DOHH2 (cell line): ENCODE data around the gene PLIN5.

Experiments used
- CTCF ChIP-seq: fragments of 200-600 bp; sonication (generic); IDR thresholded peaks from one replicate; pipeline ENCODE4 v1.5.1; 2014; ENCODE audit warnings: antibody characterized with exemption, mild to moderate bottlenecking, low read depth, low read length; ENCODE audit not compliant: poor library complexity, severe bottlenecking
- EZH2phosphoT487 ChIP-seq: fragments of 200-600 bp; sonication (generic); IDR thresholded peaks from 2 replicates; pipeline ENCODE4 v1.6.1; 2017; ENCODE audit warnings: borderline replicate concordance, mild to moderate bottlenecking, antibody characterized with exemption, low read length, moderate library complexity, mixed read lengths

GRCh38 chr19:4521170-4521887 lies 13.7 kb downstream of the PLIN5 start:
- TF ChIP-seq CTCF (no peak), EZH2phosphoT487 (no peak)
